Mesenchymal stem cell (in vitro differentiated cells and primary cell): Measurements from ENCODE around the gene ACER3.
"Not testable (repeated sequence)": the region's sequence is repeated elsewhere in the genome, so short reads cannot be mapped to it uniquely, and the experiment has no call there.

Experiments used
- DNase-seq: peaks from one replicate; pipeline ENCODE4 v3.0.0-alpha.2; 2013
- H2AFZ ChIP-seq: one replicate; pipeline ENCODE4 v1.6.1; 2013; ENCODE audit warnings: low read depth, mild to moderate bottlenecking, control low read depth, inconsistent platforms, low read length, moderate library complexity
- H2AK5ac ChIP-seq: 2 replicates; pipeline ENCODE4 v1.6.1; 2013; ENCODE audit warnings: low read length, moderate library complexity, mild to moderate bottlenecking, inconsistent platforms; ENCODE audit not compliant: severe bottlenecking
- H2BK120ac ChIP-seq: one replicate; pipeline ENCODE4 v1.6.1; 2013; ENCODE audit warnings: low read depth, mild to moderate bottlenecking, inconsistent platforms, low read length, moderate library complexity
- H2BK12ac ChIP-seq, 2 experiments: one replicate each; pipeline ENCODE4 v1.6.1; 2013; ENCODE audit warnings: inconsistent platforms in 2 of 2, low read length in 2 of 2, mild to moderate bottlenecking in 2 of 2, moderate library complexity in 2 of 2, control low read depth in 1 of 2
- H2BK15ac ChIP-seq: one replicate; pipeline ENCODE4 v1.6.1; 2013; ENCODE audit warnings: mild to moderate bottlenecking, low read depth, inconsistent platforms; ENCODE audit not compliant: poor library complexity, severe bottlenecking
- H2BK5ac ChIP-seq: 2 replicates; pipeline ENCODE4 v1.6.1; 2013; ENCODE audit warnings: low read depth, mild to moderate bottlenecking, low read length, control low read depth, inconsistent platforms; ENCODE audit not compliant: poor library complexity, severe bottlenecking
- H3K14ac ChIP-seq, 2 experiments: one replicate each; pipeline ENCODE4 v1.6.1; 2013; ENCODE audit warnings: inconsistent platforms in 2 of 2, low read length in 2 of 2, control low read depth in 1 of 2, mild to moderate bottlenecking in 1 of 2, moderate library complexity in 1 of 2
- H3K18ac ChIP-seq, 2 experiments: one replicate each; pipeline ENCODE4 v1.6.1; 2013; ENCODE audit warnings: inconsistent platforms in 2 of 2, low read length in 2 of 2, control low read depth in 1 of 2, low read depth in 1 of 2, mild to moderate bottlenecking in 1 of 2
- H3K23ac ChIP-seq, 2 experiments: one replicate each; pipeline ENCODE4 v1.6.1; 2013; ENCODE audit warnings: inconsistent platforms in 2 of 2, low read length in 2 of 2, mild to moderate bottlenecking in 2 of 2, moderate library complexity in 2 of 2, control low read depth in 1 of 2
- H3K27ac ChIP-seq: 2 replicates; pipeline ENCODE4 v1.5.1; 2013; ENCODE audit warnings: mild to moderate bottlenecking, moderate library complexity, low read length, control low read depth, inconsistent platforms; ENCODE audit not compliant: poor library complexity, severe bottlenecking
- H3K27me3 ChIP-seq, 2 experiments: 2 replicates each; pipeline versions ENCODE4 v1.6.1 to v1.7.0; 2013; ENCODE audit warnings: low read length in 2 of 2, mild to moderate bottlenecking in 2 of 2, moderate library complexity in 2 of 2, control low read depth in 1 of 2, inconsistent platforms in 1 of 2; ENCODE audit not compliant: control insufficient read depth in 1 of 2, insufficient read depth in 1 of 2
- H3K36me3 ChIP-seq, 2 experiments: 2 replicates each; pipeline versions ENCODE4 v1.6.1 to v1.7.0; 2013; ENCODE audit warnings: low read length in 2 of 2, control low read depth in 1 of 2, inconsistent platforms in 1 of 2, low read depth in 1 of 2, mild to moderate bottlenecking in 1 of 2; ENCODE audit not compliant: insufficient read depth in 2 of 2, control insufficient read depth in 1 of 2
- H3K4ac ChIP-seq, 2 experiments: one replicate each; pipeline ENCODE4 v1.6.1; 2013; ENCODE audit warnings: inconsistent platforms in 2 of 2, low read length in 2 of 2, mild to moderate bottlenecking in 2 of 2, moderate library complexity in 2 of 2, control low read depth in 1 of 2, low read depth in 1 of 2
- H3K4me1 ChIP-seq: 2 replicates; pipeline ENCODE4 v1.6.1; 2013; ENCODE audit warnings: low read depth, low read length, control low read depth; ENCODE audit not compliant: control insufficient read depth, insufficient read depth
- H3K4me2 ChIP-seq: 2 replicates; pipeline ENCODE4 v1.6.1; 2013; ENCODE audit warnings: low read length, mild to moderate bottlenecking, inconsistent platforms; ENCODE audit not compliant: poor library complexity, severe bottlenecking
- H3K4me3 ChIP-seq, 2 experiments: 2 replicates each; pipeline versions ENCODE4 v1.5.1 to v1.7.0; 2013; ENCODE audit warnings: low read length in 2 of 2, mild to moderate bottlenecking in 2 of 2, control low read depth in 1 of 2, low read depth in 1 of 2; ENCODE audit not compliant: insufficient read depth in 1 of 2
- H3K79me1 ChIP-seq: replicated peaks from 2 replicates; pipeline ENCODE4 v1.6.1; 2013; ENCODE audit warnings: mild to moderate bottlenecking, control low read depth, low read length, inconsistent platforms; ENCODE audit not compliant: poor library complexity, severe bottlenecking
- H3K9ac ChIP-seq: 2 replicates; pipeline ENCODE4 v1.7.0; 2013; ENCODE audit warnings: mild to moderate bottlenecking, low read length, moderate library complexity
- H3K9me3 ChIP-seq: 2 replicates; pipeline ENCODE4 v1.7.0; 2013; ENCODE audit warnings: mild to moderate bottlenecking, low read length; ENCODE audit not compliant: control insufficient read depth
- H4K8ac ChIP-seq: one replicate; pipeline ENCODE4 v1.6.1; 2013; ENCODE audit warnings: inconsistent platforms, mild to moderate bottlenecking, low read length, moderate library complexity
- H4K91ac ChIP-seq: one replicate; pipeline ENCODE4 v1.6.1; 2013; ENCODE audit warnings: mild to moderate bottlenecking, low read length, inconsistent platforms
- WGBS: methylation state at CpG from one replicate; pipeline ENCODE4 v1.1.7; 2013; ENCODE audit warnings: mixed read lengths; 5-methylcytosine and 5-hydroxymethylcytosine counted together

Gene ACER3

DNA sequence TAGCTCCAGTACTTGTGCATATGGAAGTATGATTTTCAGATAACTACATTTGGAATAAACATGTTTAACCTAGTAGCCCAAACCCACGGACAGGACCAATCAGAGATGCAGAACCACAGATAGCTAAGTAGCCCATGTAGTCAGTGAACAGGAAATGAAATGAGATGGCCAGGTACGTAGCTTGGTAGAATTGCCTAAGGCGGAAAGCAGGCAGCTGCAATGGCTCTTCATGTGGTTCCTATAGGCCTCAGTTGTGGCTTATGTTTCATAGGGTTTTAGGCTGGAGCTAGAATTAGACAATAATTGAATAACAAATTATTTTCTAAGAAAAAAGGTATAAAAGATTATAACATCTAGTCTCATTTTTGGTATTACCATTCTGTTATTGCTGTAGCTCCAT lies 87.1 kb downstream of the ACER3 start:
- H2BK15ac ChIP-seq = no peak overlapping the region
- peaks cover 19% of the 10 kb centered on the region for H3K79me1 ChIP-seq
- no peak overlapping the region for H2AFZ ChIP-seq
- H3K4ac ChIP-seq = no peak overlapping the region
- H2BK5ac ChIP-seq = no peak overlapping the region
- H3K9ac ChIP-seq = no peak overlapping the region
- H3K4me2 ChIP-seq = no peak overlapping the region
- no peaks in the 10 kb centered on the region for H3K27me3 ChIP-seq
- H3K4me3 ChIP-seq = no peak overlapping the region
- H3K36me3 ChIP-seq = no peaks in the 10 kb centered on the region
- no peak overlapping the region for H3K23ac ChIP-seq
- 98% methylated on average over 3 of the region's 3 CpGs for WGBS
- H3K4me1 ChIP-seq = no peaks in the 10 kb centered on the region
- peaks cover 9% of the 10 kb centered on the region for H3K9me3 ChIP-seq
- no peak overlapping the region for H4K8ac ChIP-seq
- H2AK5ac ChIP-seq = no peak overlapping the region
- no peak overlapping the region for H2BK120ac ChIP-seq
- H3K14ac ChIP-seq = peak overlapping the region in 1 of 2 experiments; percentile 55
- DNase-seq = no peak
- H3K27ac ChIP-seq = no peak overlapping the region
- H4K91ac ChIP-seq = no peak overlapping the region
- no peak overlapping the region for H2BK12ac ChIP-seq
- no peak overlapping the region for H3K18ac ChIP-seq

DNA sequence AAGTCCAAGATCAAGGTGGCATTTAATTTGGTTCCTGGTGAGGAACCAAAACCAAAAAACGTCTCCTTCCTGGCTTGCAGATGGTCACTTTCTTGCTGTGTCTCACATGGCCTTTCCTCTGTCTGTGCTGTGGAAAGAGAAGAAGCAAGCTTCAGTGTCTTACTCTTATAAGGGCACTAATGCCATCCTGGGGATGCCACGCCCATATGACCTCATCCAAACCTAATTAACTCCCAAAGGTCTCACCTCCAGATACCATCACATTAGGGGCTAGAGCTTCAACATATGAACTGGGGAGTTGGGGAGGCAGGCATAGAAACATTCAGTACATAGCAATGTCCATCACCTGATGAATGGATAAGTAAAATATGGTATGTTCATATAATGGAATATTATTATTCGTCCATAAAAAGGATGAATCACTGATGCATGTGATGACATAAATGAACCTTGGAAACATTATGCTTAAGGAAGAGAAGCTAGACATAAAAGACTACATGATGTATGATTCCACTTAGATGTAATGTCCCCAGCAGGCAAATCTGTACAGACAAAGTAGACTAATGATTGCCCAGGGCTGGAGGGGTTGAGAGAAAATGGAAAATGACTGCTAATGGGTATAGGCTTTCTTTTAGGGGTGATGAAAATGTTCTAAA lies 94.9 kb downstream of the ACER3 start:
- Histone ChIP-seq H3K27me3 (no peaks in the 10 kb centered on the region), H4K8ac (no peak overlapping the region), H3K79me1 (no peaks in the 10 kb centered on the region), H3K4me1 (no peaks in the 10 kb centered on the region), H3K9ac (no peak overlapping the region), H3K14ac (no peak overlapping the region), H2BK5ac (no peak overlapping the region), H3K36me3 (peaks cover 0 to 5% of the 10 kb centered on the region in 2 experiments), H2BK120ac (no peak overlapping the region), H2AK5ac (no peak overlapping the region), H3K23ac (no peak overlapping the region), H3K18ac (no peak overlapping the region), H2BK12ac (no peak overlapping the region), H2BK15ac (no peak overlapping the region), H3K4me2 (no peak overlapping the region), H3K4me3 (no peak overlapping the region), H2AFZ (no peak overlapping the region), H3K27ac (no peak overlapping the region), H3K9me3 (no peaks in the 10 kb centered on the region), H3K4ac (no peak overlapping the region), H4K91ac (no peak overlapping the region)
- DNase-seq = no peak
- WGBS = 80% methylated on average over 1 of the region's 3 CpGs

DNA sequence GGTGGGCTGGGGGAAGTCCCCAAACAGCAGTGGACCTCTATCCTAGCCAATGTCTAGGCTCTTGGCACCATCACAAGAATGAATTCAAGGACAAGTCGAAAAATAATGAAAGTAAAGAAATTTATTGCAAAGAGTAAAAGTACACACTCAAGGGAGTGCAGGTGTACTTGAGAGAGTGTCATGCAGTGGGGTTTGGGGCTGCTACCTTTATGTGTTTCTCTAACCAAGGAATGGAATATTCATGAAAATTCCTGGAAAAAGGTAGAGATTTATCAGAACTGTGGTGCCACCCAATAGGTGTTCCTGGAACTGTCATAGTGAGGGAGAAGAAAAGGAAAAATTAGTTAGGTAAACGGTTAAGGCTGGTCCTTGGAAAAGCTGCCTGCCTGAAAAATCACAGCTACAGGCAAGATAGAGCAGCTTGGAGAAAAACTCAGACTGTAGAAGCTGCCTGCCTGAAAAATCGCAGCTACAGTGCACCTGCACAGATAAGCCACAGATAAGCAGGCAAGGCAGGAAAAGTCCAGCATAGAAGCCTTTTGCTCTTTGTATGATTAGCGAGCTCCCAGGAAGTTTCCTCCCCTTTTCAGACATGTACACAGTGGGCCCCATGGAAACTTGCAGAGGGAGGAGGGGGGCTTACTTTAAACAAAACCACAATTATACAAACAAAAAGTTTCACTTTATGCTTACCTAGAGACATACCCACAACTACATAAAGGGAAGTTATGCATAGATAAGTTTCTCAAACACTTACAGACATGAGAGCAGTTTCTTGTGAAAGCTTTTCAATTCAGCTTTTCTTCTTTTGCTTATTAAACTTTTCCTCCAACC lies 102.1 kb downstream of the ACER3 start:
- H3K9ac ChIP-seq = no peak overlapping the region
- no peak overlapping the region for H3K18ac ChIP-seq
- WGBS = 84% methylated on average over 3 of the region's 4 CpGs
- H3K23ac ChIP-seq = no peak overlapping the region
- no peaks in the 10 kb centered on the region for H3K79me1 ChIP-seq
- H2AFZ ChIP-seq = no peak overlapping the region
- no peak overlapping the region for H2AK5ac ChIP-seq
- no peaks in the 10 kb centered on the region for H3K27me3 ChIP-seq
- peaks cover 3 to 21% of the 10 kb centered on the region in 2 experiments for H3K36me3 ChIP-seq
- H2BK12ac ChIP-seq = no peak overlapping the region
- no peak overlapping the region for H3K4me3 ChIP-seq
- peak; percentile 9 for DNase-seq
- no peak overlapping the region for H2BK120ac ChIP-seq
- no peak overlapping the region for H3K14ac ChIP-seq
- H3K4ac ChIP-seq = no peak overlapping the region
- no peak overlapping the region for H3K27ac ChIP-seq
- H2BK15ac ChIP-seq = no peak overlapping the region
- no peak overlapping the region for H3K4me2 ChIP-seq
- no peaks in the 10 kb centered on the region for H3K9me3 ChIP-seq
- no peak overlapping the region for H4K91ac ChIP-seq
- H3K4me1 ChIP-seq = no peaks in the 10 kb centered on the region
- no peak overlapping the region for H4K8ac ChIP-seq
- H2BK5ac ChIP-seq = no peak overlapping the region

DNA sequence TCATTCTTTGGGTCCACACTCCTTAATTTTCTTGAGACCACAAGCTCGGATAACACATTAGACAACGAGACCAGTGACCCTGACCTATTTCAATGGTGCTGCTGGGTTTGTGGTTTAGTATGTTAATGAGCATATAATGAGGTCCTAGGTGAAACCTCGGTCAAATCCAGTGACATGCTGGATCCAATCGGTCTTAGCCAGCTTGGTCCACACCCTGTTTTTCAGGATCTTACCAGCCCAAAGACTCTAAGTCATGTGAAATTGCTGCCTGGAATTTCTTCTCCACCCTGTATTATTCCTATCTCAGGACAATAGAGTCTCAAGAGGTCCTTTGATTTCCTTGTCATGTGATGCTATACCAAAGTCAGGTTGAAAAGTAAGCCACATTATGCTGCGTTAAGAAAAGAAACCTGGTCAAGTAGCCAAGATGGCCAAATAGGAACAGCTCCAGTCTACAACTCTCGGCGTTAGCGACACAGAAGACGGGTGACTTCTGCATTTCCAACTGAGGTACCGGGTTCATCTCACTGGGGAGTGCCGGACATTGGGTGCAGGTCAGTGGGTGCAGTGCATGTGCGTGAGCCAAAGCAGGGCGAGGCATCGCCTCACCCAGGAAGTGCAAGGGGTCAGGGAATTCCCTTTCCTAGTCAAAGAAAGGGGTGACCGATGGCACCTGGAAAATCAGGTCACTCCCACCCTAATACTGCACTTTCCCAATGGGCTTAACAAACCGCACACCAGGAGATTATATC lies 102.9 kb downstream of the ACER3 start:
- not testable (repeated sequence) for H3K4me2 ChIP-seq, H3K27me3 ChIP-seq, H3K4me3 ChIP-seq, H3K18ac ChIP-seq, H2AK5ac ChIP-seq, H2BK120ac ChIP-seq, H3K9me3 ChIP-seq, H3K79me1 ChIP-seq, H3K27ac ChIP-seq, H3K4ac ChIP-seq, H2BK5ac ChIP-seq, H2AFZ ChIP-seq, H2BK15ac ChIP-seq, H3K9ac ChIP-seq, H4K91ac ChIP-seq, H2BK12ac ChIP-seq, H3K23ac ChIP-seq, H3K14ac ChIP-seq, DNase-seq, H3K4me1 ChIP-seq, H4K8ac ChIP-seq
- H3K36me3 ChIP-seq = peaks cover 3 to 21% of the 10 kb centered on the region in 2 experiments
- WGBS = 93% methylated on average over 14 of the region's 16 CpGs
